ENCODE results near the gene PAPPA. TPM values are rescaled to one million over a fixed set of nuclear protein-coding genes. Genes with fewer than 3 reads are reported as not detected.

The PAPPA gene
- total RNA-seq, 2 experiments from 2014 or later = not detected

DNA sequence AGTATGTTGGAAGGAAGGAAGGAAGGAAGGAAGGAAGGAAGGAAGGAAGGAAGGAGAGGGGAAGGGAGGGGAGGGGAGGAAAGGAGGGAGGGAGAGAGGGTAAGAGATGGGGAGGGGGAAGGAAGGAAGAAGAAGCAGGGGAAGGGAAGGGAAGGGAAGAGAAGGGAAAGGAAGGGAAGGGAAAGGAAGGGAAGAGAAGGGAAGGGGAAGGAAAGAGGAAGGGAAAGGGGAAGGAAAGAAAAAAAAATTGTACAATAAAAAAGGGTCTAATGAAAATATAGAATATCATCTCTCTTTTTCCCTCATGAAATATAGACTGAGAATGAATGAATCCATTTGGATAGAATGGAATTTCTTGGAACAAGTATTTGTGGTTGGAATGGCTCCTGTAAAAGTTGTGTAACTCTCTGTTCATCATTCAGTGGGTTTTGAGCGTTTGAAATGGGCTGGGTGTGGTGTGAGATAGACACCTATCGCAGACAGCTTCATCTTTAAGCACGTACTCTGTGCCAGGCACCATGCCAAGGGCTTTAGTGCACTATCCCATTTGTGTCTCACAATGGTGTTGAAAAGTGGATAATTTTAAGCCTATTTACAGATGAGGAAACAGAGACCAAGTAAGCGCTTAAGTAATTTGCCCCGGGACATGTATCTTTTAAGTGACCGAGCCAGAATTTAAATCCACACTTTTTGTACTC is 11.6 kb upstream of the PAPPA start:
- Mint-ChIP-seq H3K27ac (no peak overlapping the region), H3K4me1 (ENCODE audit: low read depth) (no peaks in the 10 kb centered on the region), H3K4me3 (no peak overlapping the region), H3K27me3 (peaks cover 4% of the 10 kb centered on the region), H3K9me3 (no peaks in the 10 kb centered on the region), H3K36me3 (no peaks in the 10 kb centered on the region)
- CTCF ChIA-PET = no interaction called here
- DNase-seq = no peak
- POLR2A ChIA-PET = no interaction called here
- intact Hi-C loops (cut with micrococcal nuclease) = no loop called here

DNA sequence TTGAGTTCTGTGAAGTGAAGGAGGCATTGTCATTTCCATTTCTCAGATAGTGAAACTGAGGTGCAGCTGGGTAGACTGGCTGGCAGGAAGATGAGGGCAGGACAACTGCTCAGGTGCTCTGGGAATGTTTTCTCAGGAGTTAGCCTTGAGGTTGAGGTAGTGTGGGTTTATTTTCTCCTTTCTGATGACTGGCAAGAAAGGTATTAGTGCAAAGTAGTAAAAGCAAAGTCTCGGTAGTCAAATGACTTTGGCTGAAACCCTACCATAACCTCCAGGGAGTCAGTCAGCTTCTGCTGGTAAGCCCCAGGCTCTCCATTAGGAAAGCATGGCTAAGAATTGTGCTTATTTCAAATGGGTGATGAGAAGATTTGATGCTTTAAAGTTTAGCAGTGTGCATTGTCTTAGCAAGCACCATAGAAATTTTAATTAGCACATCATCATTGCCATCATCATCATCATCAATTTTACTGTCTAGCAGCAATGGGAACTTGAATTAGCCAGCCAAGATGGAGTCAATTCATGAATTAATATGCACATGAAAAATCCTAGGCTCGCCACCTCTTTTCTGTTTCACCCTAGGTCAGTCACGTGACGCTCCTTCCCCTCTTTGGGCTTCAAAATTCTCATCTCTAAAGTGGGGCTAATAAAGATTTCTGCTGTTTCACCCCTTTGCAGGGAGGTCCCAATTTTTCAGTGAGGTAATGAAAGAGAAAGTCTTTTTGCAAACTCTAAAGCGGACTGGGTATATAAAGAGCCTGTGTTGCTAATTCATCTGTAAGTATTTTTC is 10.7 kb upstream of the PAPPA start:
- ChIA-PET CTCF (no interaction called here), POLR2A (no interaction called here)
- DNase-seq = no peak
- Mint-ChIP-seq H3K27me3 (peaks cover 4% of the 10 kb centered on the region), H3K36me3 (no peaks in the 10 kb centered on the region), H3K9me3 (no peaks in the 10 kb centered on the region), H3K27ac (no peak overlapping the region), H3K4me3 (no peak overlapping the region), H3K4me1 (ENCODE audit: low read depth) (no peaks in the 10 kb centered on the region)
- intact Hi-C loops (cut with micrococcal nuclease) = no loop called here

- intact Hi-C loops (cut with micrococcal nuclease) = no loop called here
- Mint-ChIP-seq H3K27ac (no peak overlapping the region), H3K36me3 (no peaks in the 10 kb centered on the region), H3K27me3 (peaks cover 4% of the 10 kb centered on the region), H3K9me3 (no peaks in the 10 kb centered on the region), H3K4me1 (ENCODE audit: low read depth) (no peaks in the 10 kb centered on the region), H3K4me3 (no peak overlapping the region)
- ChIA-PET POLR2A (no interaction called here), CTCF (no interaction called here)
- DNase-seq = no peak
Observed at GRCh38 chr9:116144038-116144437, 9.6 kb upstream of the PAPPA start.

DNA sequence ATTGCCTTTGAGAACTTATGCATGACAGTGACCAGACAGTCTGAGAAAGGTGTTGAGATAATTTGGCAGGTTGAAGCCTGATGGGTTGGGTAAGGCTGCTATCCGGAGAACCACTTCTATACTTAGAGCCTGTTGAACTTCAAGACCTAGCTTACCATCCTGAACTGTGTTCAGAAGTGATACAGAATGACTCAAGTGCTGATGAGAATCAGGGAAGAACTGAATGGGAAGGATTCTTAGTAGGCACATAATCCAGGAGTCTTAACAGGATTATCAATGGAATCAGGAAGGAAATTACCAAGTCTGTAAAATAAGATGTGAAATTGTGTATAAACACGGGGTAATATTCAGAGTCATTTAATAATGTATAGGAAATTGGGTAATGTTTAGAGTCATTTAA is 9.0 kb upstream of the PAPPA start:
- H3K36me3 Mint-ChIP-seq = no peaks in the 10 kb centered on the region
- no peaks in the 10 kb centered on the region for H3K4me1 Mint-ChIP-seq (ENCODE audit: low read depth)
- ChIA-PET POLR2A (no interaction called here), CTCF (no interaction called here)
- intact Hi-C loops (cut with micrococcal nuclease) = no loop called here
- no peak for DNase-seq
- peaks cover 4% of the 10 kb centered on the region for H3K27me3 Mint-ChIP-seq
- no peak overlapping the region for H3K27ac Mint-ChIP-seq
- H3K4me3 Mint-ChIP-seq = no peak overlapping the region
- no peaks in the 10 kb centered on the region for H3K9me3 Mint-ChIP-seq

DNA sequence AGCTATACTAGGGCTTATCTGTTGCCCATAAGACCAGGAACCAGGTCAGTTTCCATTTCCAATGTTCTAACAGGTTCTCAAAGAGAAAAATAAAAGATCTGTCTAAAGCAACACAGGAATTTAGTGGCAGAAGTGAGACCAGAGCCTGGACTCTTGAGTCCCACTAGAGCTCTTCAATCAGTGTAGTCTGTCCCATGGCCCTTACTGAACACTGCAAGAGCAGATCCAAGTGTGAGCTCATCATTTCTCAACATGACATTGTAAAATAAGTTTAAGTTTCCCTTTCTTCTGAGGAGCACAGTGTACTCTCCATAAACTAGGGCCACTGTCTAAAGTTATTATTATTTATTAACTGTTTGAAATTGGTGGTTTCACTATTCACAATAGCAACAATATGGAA is 8.6 kb upstream of the PAPPA start:
- DNase-seq = no peak
- H3K9me3 Mint-ChIP-seq = no peaks in the 10 kb centered on the region
- intact Hi-C loops (cut with micrococcal nuclease) = no loop called here
- POLR2A ChIA-PET = no interaction called here
- peaks cover 8% of the 10 kb centered on the region for H3K27me3 Mint-ChIP-seq
- H3K4me1 Mint-ChIP-seq (ENCODE audit: low read depth) = no peaks in the 10 kb centered on the region
- H3K4me3 Mint-ChIP-seq = no peak overlapping the region
- no peaks in the 10 kb centered on the region for H3K36me3 Mint-ChIP-seq
- CTCF ChIA-PET = no interaction called here
- no peak overlapping the region for H3K27ac Mint-ChIP-seq

DNA sequence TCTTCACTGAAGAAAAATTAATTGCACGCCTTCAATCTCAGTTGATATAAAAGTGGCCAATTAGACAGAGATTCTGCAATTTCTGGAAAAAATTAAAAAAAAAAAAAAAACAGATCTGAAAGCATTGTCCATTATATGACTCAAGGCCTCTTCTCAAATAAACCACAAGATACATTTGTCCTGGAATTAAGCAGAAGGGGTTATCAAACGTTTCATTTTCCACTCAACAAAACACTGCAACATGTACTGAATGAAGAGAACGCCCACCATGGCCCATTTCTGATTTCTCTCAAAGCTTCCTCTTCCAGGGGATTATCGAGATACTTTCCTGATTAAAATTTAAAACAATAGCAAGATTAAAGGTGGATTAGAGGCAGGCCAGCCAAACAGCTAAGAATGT is 5.8 kb upstream of the PAPPA start:
- Mint-ChIP-seq H3K27ac (no peak overlapping the region), H3K36me3 (no peaks in the 10 kb centered on the region), H3K4me3 (no peak overlapping the region), H3K27me3 (peaks cover 22% of the 10 kb centered on the region), H3K4me1 (ENCODE audit: low read depth) (no peaks in the 10 kb centered on the region), H3K9me3 (no peaks in the 10 kb centered on the region)
- DNase-seq = no peak
- ChIA-PET POLR2A (no interaction called here), CTCF (interaction anchor here (1.4 kb wide), 1 partner anchor 556 kb away, joined by 3 read pairs; no protein-coding TSS in a partner anchor)
- intact Hi-C loops (cut with micrococcal nuclease) = no loop called here

- Mint-ChIP-seq H3K27ac (no peak overlapping the region), H3K9me3 (no peaks in the 10 kb centered on the region), H3K4me3 (no peak overlapping the region), H3K36me3 (no peaks in the 10 kb centered on the region), H3K27me3 (peaks cover 33% of the 10 kb centered on the region), H3K4me1 (ENCODE audit: low read depth) (peaks cover 3% of the 10 kb centered on the region)
- ChIA-PET CTCF (interaction anchor here (1.0 kb wide), 1 partner anchor 33 kb away, joined by 4 read pairs; no protein-coding TSS in a partner anchor), POLR2A (no interaction called here)
- intact Hi-C loops (cut with micrococcal nuclease) = loop anchor here (10.0 kb wide), 1 partner anchor 405 kb away; no protein-coding TSS in a partner anchor
- no peak for DNase-seq
Observed at GRCh38 chr9:116149844-116150243, 3.7 kb upstream of the PAPPA start.

- DNase-seq = no peak
- peaks cover 46% of the 10 kb centered on the region for H3K27me3 Mint-ChIP-seq
- peaks cover 12% of the 10 kb centered on the region for H3K4me1 Mint-ChIP-seq (ENCODE audit: low read depth)
- no peak overlapping the region for H3K27ac Mint-ChIP-seq
- no peaks in the 10 kb centered on the region for H3K36me3 Mint-ChIP-seq
- ChIA-PET CTCF (no interaction called here), POLR2A (no interaction called here)
- no peak overlapping the region for H3K4me3 Mint-ChIP-seq
- intact Hi-C loops (cut with micrococcal nuclease) = loop anchor here (10.0 kb wide), 1 partner anchor 404 kb away; no protein-coding TSS in a partner anchor
- H3K9me3 Mint-ChIP-seq = no peaks in the 10 kb centered on the region
Observed at GRCh38 chr9:116151199-116151598, 2.4 kb upstream of the PAPPA start.

- intact Hi-C loops (cut with micrococcal nuclease) = loop anchor here (10.0 kb wide), 1 partner anchor 403 kb away; no protein-coding TSS in a partner anchor
- peaks cover 12% of the 10 kb centered on the region for H3K4me1 Mint-ChIP-seq (ENCODE audit: low read depth)
- H3K36me3 Mint-ChIP-seq = no peaks in the 10 kb centered on the region
- ChIA-PET POLR2A (no interaction called here), CTCF (no interaction called here)
- no peak overlapping the region for H3K27ac Mint-ChIP-seq
- DNase-seq = no peak
- H3K9me3 Mint-ChIP-seq = no peaks in the 10 kb centered on the region
- no peak overlapping the region for H3K4me3 Mint-ChIP-seq
- peaks cover 51% of the 10 kb centered on the region for H3K27me3 Mint-ChIP-seq
Observed at GRCh38 chr9:116151966-116152381, 1.6 kb upstream of the PAPPA start.

DNA sequence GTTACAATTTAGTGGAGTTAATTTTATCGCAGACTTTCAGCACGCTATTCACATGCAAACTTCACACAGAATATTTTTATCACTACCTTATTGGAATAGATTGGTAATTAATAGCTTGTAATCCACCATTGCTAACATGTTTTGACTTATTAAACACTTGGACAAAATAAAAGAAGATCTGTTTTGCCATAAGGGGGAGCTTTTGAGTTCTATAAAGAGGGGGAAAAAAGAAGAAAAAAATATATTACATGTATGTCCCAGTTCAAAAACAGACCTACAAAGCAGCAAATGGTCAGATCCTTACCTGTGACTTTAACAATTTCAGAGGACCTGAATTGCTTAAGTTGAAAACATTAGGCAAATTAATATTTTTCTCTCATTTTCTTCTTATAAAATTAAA is 1.2 kb upstream of the PAPPA start:
- intact Hi-C loops (cut with micrococcal nuclease) = loop anchor here (10.0 kb wide), 1 partner anchor 402 kb away; no protein-coding TSS in a partner anchor
- Mint-ChIP-seq H3K27ac (no peak overlapping the region), H3K9me3 (no peaks in the 10 kb centered on the region), H3K4me3 (no peak overlapping the region), H3K4me1 (ENCODE audit: low read depth) (peaks cover 12% of the 10 kb centered on the region), H3K27me3 (peaks cover 52% of the 10 kb centered on the region), H3K36me3 (no peaks in the 10 kb centered on the region)
- CTCF ChIA-PET = no interaction called here
- DNase-seq = no peak
- POLR2A ChIA-PET = no interaction called here

DNA sequence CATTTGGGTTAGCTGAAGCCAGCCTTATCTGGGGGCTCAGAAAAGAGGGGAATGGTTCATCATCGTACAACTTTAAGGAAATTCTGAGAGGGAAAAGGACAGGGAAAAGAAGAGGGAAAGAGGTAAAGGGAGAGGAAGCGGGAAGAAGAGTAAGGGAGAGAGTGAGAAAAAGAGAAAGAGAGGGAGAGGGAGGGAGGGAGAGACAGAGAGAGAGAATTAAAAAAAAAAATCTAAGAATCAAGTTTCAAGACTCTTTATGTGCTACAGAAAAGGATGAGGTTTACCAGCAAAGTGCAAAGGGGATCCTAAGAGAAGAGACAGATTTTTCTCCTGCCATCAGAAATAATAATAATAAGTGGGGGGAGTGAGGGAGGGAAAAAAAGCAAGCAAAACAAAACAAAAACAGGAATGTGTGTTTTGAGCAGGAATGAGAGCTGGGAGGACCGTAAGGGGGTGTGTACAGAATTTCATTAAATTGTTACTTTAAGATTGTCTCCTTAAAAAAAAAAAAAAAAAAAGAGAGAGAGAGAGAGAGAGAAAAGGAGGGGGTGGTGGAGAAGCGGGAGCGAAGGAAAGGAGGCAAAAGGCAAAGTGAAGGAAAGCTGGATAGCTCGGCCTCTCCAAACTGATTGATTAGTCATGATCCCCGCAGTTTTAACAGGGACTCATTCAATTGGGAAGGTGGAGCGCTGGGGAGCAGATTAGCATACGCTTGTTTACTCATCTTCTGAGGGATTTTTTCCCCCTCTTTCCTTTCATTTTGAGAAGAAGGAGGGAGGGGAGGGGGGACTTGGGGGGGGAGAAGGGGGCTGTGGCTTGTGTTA is 438 bp upstream of the PAPPA start:
- ChIA-PET CTCF (interaction anchor here (0.8 kb wide), 1 partner anchor 159 kb away, joined by 7 read pairs; no protein-coding TSS in a partner anchor), POLR2A (no interaction called here)
- Mint-ChIP-seq H3K4me1 (ENCODE audit: low read depth) (peaks cover 12% of the 10 kb centered on the region), H3K4me3 (no peak overlapping the region), H3K9me3 (no peaks in the 10 kb centered on the region), H3K27me3 (peaks cover 56% of the 10 kb centered on the region), H3K36me3 (no peaks in the 10 kb centered on the region), H3K27ac (no peak overlapping the region)
- intact Hi-C loops (cut with micrococcal nuclease) = loop anchor here (10.0 kb wide), 1 partner anchor 402 kb away; no protein-coding TSS in a partner anchor
- no peak for DNase-seq

- Mint-ChIP-seq H3K27ac (no peak overlapping the region), H3K4me3 (no peak overlapping the region), H3K4me1 (ENCODE audit: low read depth) (peaks cover 12% of the 10 kb centered on the region), H3K9me3 (no peaks in the 10 kb centered on the region), H3K36me3 (no peaks in the 10 kb centered on the region), H3K27me3 (peaks cover 66% of the 10 kb centered on the region)
- no peak for DNase-seq
- ChIA-PET CTCF (no interaction called here), POLR2A (no interaction called here)
- intact Hi-C loops (cut with micrococcal nuclease) = loop anchor here (10.0 kb wide), 1 partner anchor 400 kb away; no protein-coding TSS in a partner anchor
Observed at GRCh38 chr9:116154334-116154975, 864 bp downstream of the PAPPA start.

Data from activated CD4-positive, alpha-beta memory T cell treated with anti-CD3 and anti-CD28 coated beads for 36 hours (primary cell).